Esophagus squamous epithelium (tissue), 4 donors: ENCODE data around the gene B9D1.

Experiments used
- POLR2A ChIP-seq, 4 donors: fragments of 450-650 bp; IDR thresholded peaks; one replicate each; pipeline ENCODE4 v1.6.1; 2017; ENCODE audit warnings: antibody characterized with exemption in 4 of 4, mild to moderate bottlenecking in 4 of 4, moderate library complexity in 3 of 4
- TF ChIP-seq, protein P1 (sequence below), 6 experiments: fragments of 450-650 bp in 4 of 6; fragments of 200-600 bp in 2 of 6; sonication (generic) in 2 of 6; IDR thresholded peaks; one replicate each; pipeline ENCODE4 v1.5.1; 2016 to 2019; ENCODE audit warnings: antibody characterized with exemption in 6 of 6, mild to moderate bottlenecking in 4 of 6, moderate library complexity in 4 of 6

- TF ChIP-seq, protein P1, sequence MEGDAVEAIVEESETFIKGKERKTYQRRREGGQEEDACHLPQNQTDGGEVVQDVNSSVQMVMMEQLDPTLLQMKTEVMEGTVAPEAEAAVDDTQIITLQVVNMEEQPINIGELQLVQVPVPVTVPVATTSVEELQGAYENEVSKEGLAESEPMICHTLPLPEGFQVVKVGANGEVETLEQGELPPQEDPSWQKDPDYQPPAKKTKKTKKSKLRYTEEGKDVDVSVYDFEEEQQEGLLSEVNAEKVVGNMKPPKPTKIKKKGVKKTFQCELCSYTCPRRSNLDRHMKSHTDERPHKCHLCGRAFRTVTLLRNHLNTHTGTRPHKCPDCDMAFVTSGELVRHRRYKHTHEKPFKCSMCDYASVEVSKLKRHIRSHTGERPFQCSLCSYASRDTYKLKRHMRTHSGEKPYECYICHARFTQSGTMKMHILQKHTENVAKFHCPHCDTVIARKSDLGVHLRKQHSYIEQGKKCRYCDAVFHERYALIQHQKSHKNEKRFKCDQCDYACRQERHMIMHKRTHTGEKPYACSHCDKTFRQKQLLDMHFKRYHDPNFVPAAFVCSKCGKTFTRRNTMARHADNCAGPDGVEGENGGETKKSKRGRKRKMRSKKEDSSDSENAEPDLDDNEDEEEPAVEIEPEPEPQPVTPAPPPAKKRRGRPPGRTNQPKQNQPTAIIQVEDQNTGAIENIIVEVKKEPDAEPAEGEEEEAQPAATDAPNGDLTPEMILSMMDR (IDR thresholded peaks at IDR 0.05), result no peak
- no peak for TF ChIP-seq POLR2A (IDR thresholded peaks at IDR 0.05)
Observed at GRCh38 chr17:19322129-19322505, 40.4 kb downstream of the B9D1 start.
